Stimulated activated naive CD4-positive, alpha-beta T cell treated with Interleukin-2 at 50 U/mL for 16 hours (primary cell): ENCODE results near the gene PTPRH.
"Not testable (repeated sequence)": the region's sequence is repeated elsewhere in the genome, so short reads cannot be mapped to it uniquely, and the experiment has no call there.

ENCODE experiments used
- DNase-seq: peaks from one replicate; lab custom pipeline; 2025; lab: John Stamatoyannopoulos, UW

PTPRH gene

DNA sequence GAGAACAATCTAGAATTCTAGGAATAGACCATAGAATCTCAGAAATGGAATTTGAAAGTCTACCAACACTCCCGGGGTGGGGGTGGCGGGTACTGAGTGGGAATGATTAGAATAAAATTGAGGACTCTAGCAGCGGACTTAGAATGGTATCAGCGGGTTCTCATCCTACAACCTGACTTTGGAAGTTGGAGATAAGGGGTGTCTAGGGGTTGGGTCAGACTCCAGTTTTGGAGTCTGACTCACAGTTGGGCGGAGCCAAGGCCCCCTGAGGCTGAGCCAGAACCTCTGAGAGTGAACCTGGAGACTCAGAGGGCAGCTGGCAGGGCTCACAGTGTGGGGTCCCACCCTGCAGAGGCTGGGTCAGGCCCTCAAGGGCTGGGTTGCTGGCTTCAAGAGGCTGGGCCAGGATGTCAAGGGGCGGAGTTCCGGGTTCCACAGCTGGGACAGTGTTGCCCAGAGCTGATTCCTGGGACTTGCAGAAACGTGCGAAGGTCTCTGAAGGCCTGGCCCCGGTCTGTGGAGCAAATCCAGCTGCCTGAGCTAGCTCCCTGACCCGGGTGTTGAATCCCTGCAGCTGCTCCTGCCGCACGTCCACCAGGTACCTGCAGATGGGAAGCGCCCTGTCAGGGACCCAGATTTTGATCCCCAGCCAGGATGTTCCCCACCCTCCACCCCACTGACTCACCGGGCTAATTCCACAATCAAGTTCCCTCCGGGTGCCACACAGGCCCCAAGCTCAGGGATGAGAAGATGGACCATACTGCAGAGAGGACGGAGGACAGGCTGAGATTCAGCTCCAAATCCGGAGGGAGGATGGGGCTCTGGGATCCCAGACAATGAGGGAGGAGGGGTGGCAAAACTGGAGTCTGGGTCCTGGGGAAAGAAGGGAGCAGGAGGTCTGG, 50.2 kb downstream of the PTPRH start:
- DNase-seq = no peak

GRCh38 chr19:55158423-55158822, 50.9 kb downstream of the PTPRH start:
- DNase-seq = no peak

DNA sequence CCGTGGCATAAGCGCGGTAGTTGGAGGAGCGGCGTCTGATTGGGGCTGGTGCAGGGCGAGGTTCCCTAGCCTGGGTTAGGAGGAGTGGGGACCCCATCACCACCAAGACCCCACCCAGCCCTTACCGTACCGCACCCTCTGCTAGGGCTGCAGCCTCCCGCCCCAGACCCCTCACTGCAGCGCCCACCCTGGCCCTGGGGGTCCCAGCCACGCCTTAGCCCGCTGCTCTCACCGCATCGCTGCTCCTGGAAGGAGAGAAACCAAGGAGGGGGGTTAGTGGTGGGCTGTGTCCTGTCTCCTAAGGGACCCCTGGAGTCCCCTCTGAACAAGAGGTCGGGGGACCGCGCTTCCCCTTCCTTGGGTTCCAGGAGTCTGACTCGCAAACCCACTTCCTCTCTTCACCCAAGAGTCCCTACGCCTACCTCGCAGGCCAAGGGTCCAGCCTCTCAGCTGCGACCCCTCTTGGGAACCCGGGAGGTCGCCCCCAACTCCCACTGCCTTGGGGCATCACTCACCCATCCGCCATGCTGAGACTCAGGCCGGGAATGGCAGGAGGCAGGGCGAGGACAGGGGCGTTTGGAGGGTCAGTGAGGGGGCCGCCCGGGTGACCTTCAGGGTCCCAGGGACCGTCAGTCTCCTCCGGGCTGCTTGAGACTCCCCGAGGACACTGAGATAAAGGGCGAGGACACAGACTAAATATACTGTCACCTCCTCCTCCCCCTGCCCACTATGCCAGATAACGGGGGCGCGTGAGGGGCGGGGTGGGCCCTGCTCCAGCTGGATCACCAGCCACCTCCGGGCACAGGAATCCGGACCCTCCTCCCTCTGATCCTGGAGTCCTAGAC, 52.0 kb downstream of the PTPRH start, which contains the start of gene TNNI3:
TSS of gene TNNI3 (minus strand) at position 669 of the 845 bp plus-strand sequence. CDS start at position 526, 143 bp downstream.
- no peak for DNase-seq

DNA sequence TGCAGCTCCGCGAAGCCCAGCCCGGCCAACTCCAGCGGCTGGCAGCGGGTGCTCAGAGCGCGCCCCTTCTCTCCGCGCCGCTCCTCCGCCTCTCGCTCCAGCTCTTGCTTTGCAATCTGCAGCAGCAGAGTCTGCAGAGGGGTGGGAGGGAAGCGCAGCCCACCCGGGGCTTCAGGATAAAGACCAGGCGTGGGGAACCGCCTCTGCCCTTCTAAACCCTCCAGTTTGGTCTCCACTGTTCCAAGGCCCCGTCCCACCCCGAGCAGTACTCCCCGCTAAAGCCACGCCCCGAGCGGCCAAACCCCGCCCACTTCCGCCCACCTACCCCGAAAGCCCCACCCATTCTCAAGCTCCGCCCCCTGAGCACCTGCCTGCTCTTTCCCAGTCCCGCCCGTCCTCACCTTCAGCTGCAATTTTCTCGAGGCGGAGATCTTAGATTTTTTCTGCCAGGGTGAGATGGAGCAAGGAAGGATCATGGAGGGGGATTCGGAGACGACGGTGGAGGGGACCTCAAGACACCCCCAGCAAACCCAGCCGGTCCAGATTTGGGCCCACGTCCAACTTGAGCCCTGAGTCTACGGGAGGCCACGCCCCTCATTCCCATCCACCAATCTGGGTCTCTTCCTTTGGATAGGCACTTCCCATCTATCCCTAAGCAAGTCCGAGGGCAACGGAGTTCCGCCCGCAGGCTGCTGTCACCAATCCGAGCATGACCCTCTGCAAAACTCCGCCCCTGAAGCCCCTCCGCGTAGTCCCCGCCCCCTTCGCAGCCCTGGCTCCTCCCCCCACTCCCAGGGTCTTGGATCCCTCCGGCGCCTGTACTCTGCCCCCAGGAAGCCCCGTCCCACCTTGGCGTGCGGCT, 52.9 kb downstream of the PTPRH start:
- no peak for DNase-seq

GRCh38 chr19:55155784-55156183, 53.5 kb downstream of the PTPRH start:
- DNase-seq = not testable (repeated sequence)

DNA sequence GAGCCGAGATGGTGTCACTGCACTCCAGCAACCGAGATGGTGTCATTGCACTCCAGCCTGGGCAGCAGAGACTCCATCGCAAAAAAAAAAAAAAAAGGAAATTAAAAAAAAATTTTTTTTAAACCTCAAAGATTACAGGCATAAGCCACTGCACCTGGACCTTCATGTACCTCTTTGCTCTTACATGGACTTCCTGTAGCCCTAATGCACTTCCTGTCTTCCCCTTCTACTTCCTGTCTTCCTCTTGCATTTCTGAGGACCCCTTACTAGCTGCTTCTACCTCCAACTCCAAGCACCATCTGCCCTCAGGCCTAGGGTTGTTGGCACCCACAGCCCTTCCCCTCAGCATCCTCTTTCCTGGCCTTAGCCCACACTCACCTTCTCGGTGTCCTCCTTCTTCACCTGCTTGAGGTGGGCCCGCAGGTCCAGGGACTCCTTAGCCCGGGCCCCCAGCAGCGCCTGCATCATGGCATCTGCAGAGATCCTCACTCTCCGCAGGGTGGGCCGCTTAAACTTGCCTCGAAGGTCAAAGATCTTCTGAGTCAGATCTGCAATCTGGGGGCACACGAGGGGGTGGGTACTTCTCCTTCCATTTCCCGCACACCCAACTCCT, 55.5 kb downstream of the PTPRH start:
- no peak for DNase-seq

- no peak for DNase-seq
Observed at GRCh38 chr19:55152017-55152416, 57.3 kb downstream of the PTPRH start.

DNA sequence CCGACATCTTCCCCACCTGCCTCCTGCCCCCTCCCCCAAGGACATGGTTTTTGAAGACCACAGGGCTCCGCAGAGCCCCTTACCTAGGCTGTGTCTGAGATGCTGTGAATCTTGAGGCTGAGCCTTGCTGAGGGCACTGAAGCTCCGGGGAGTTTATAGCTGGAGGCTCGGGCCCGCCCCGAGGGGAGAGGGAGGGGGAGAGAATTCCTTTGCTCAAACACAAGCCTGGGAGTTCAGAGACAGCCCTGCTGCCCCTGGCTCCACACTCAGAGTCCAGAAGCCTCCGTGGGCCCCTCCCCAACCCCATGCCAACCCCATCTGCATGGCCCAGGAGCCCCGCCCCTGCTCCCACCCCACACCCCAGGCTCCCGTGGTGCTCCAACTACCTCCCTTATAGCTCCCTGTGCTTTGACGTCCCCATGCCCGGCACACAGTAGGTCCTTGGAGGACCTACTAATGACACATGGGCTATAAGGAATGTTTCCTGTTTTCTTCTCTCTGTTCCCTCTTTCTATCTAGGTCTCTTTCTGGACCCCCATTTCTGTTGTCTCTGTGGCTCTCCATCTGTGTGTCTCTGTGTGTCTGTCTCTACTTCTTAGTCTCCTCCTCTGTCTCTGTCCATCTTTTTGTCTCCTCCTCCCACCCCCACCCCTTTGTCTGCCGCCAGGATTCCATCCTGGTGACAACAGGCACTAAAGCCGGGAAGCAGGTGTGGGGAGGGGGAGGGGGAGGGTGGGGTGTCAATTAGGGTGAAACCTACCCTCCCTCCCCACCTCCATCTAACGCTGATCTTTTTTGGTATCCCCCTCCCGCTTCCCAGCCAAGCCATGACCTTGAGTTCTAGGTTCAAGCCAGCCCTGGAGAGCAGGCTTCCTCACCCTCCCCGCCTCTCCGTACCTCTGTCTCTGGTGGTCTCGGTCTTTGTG, 60.0 kb downstream of the PTPRH start, which contains the start of gene TNNT1:
TSS of gene TNNT1 (minus strand) at position 129 of the 926 bp plus-strand sequence. CDS start 2,049 bp downstream, outside the sequence.
- no peak for DNase-seq

DNA sequence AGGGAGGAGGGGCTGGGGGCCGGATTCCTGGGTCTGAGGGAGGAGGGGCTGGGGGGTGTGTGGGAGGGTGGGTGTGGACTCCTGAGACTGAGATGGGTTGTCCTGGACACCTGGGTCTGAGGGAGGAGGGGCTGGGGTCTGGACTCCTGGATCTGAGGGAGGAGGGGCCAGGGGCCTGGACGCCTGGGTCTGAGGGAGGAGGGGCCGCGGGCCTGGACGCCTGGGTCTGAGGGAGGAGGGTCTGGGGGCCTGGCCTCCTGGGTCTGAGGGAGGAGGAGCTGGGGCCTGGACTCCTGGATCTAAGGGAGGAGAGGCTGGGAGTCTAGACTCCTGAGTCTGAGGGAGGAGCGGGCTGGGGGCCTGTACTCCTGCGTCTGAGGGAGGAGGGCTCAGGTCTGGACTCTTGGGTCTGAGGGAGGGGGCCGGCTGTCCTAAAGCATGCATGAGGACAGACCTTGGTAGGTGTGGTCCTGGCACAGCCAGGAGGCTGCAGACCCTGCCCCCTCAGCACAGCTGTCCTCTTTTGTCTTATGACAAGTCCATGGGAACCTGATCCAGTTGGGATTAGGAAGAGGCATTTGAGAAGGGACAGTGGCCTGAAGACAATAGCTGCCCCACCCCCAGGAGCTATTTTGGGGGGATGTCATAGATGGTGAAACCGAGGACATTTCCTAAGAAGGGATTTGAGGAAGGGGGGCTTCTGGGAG, 61.6 kb downstream of the PTPRH start:
- no peak for DNase-seq

- DNase-seq = no peak
Observed at GRCh38 chr19:55146705-55147273, 62.5 kb downstream of the PTPRH start.

DNA sequence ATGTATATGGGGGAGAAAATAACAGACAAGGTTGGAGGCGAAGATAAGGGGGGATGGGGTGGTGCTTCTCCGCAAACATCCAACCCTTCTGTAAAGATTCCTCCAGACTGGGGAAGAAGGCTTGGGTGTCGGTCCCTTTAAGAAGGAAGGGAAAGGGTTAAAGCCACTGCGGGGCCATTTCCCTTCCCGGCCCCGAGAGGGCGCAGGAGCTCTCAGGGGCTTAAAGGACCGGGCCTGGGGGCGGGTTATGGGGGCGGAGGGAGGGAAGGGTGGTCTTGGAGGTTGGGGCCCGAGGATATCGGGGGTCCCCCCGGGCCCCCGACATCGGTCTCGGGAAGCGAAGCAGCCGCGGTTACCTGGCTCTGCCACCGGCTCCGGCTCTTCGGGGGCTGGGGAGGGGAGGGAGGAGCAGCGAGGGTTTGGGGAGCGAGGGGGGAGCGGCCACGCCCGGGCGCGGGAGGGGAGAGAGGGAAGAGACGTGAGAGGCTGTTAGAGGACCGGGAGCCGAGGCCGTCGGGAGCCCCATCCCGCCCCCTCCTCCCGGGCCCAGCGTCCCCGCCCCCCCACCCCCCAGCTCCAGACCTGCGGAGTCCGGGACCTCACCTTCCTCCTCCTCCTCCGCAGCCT, 63.1 kb downstream of the PTPRH start:
- DNase-seq = no peak

DNA sequence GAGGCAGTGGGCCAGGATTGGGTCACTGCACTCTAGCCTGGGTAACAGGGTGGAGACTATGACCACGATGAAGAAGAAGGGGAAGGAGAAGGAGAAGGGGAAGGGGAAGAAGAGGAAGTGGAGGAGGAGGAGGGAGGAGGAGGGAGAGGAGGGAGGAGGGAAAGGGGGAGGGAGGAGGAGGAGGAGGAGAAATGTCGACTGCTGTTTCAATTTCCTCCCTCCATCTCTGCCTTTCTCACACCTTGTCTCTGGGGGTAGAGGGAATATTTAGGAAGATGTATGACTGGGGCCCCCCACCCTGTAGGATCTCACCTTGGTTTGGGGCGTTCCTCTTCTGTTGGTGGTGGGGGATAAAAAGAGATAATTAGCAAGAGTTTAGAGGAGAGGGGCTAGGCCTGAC, 64.1 kb downstream of the PTPRH start:
- DNase-seq = no peak

DNA sequence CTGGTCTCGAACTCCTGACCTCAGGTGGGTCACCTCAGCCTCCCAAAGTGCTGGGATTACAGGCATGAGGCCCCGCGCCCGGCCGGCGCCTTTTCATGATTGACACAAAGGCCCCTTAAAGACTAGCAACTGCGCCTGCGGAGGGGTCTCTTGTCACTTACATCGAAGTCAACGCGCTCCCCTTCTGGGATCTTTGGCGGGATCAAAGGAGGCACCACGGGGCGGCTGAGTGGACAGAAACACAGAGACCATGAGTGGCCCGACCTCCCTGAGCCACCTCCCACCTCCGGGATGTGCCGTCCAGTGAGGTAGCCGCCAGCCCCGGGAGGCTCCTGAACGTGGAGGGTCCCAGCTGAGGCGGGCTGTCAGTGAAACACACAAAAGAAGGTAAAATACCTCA, 67.6 kb downstream of the PTPRH start:
- no peak for DNase-seq

DNA sequence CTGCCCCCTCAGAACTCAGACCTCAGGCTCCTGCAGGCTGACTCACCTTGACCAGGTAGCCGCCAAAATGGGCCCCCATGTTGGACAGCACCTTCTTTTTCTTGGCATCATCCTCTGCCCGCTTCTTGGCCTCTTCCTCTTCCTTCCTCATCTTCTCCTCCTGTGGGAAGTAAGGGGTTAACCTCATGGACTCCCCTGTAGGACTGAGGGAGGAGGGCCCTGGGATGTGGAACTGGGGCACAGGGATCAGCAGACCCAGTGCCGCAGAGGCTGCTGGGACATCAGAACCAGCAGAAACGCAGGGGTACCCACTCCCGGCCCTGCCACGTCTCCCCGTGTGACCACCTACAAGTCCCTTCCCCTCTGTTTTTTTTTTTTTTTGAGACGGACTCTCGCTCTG, 71.4 kb downstream of the PTPRH start:
- no peak for DNase-seq

- no peak for DNase-seq
Observed at GRCh38 chr19:55136399-55137102, 72.8 kb downstream of the PTPRH start.

- no peak for DNase-seq
Observed at GRCh38 chr19:55134736-55135135, 74.6 kb downstream of the PTPRH start.

DNA sequence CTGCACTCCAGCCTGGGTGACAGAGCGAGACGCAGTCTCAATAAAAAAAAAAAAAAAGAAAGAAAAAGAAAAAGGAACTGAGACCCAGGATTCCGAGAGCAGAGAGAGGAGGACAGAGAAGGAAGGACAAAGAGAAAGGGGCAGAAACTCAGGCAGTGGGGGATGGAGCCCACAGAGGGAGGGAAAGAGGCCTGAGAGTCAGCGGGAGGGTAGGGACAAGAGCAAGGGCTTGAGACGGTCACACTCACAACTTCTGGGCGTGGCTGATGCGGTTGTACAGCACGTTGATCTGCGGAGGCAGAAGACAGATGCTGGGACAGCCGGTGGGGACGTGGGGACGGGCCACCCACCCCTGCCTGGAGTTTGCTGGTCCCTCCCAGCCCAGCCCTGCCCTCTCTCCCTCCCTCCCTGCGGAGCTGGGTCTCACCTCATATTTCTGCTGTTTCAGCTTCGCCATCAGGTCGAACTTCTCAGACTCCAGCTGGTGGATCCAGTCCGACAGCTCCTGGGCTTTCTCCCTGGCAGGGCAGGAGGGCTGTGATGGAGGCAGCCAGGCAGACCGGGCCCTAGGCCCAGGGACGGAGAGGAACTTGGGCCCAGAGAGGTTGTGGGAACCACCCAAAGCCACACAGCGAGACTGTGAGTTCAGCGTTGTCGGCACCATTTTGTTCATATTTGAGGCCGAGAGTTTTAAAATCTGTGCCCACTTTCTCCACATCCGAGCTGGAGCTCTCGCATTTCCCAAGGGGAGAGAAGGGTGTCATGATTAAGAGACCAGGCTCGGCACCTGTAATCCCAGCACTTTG, 75.5 kb downstream of the PTPRH start:
- no peak for DNase-seq
